Smooth muscle cell (in vitro differentiated cells): ENCODE measurements around the gene RALGAPA2. TPM values are rescaled to one million over a fixed set of nuclear protein-coding genes. Genes with fewer than 3 reads are reported as not detected.

Experiments
- DNase-seq: peaks from one replicate; lab custom pipeline; 2025; ENCODE audit not compliant: unreplicated experiment; lab: John Stamatoyannopoulos, UW
- H2AFZ ChIP-seq: fragments of 200-600 bp; sonication (generic); 2 replicates; pipeline ENCODE4 v1.6.0; 2016; ENCODE audit warnings: antibody characterized with exemption, low read depth, mild to moderate bottlenecking
- H3F3A ChIP-seq: fragments of 200-600 bp; sonication (generic); 2 replicates; pipeline ENCODE4 v1.6.0; 2017; ENCODE audit warnings: antibody characterized with exemption, low read depth
- H3K27ac ChIP-seq: fragments of 200-600 bp; sonication (generic); 2 replicates; pipeline ENCODE4 v1.5.1; 2016; ENCODE audit warnings: low read depth, mild to moderate bottlenecking
- H3K27me3 ChIP-seq: fragments of 200-600 bp; sonication (generic); 2 replicates; pipeline ENCODE4 v1.6.1; 2016; ENCODE audit warnings: low read depth, mild to moderate bottlenecking
- H3K36me3 ChIP-seq: fragments of 200-600 bp; sonication (generic); 2 replicates; pipeline ENCODE4 v1.5.1; 2016; ENCODE audit warnings: low read depth
- H3K4me1 ChIP-seq: fragments of 200-600 bp; sonication (generic); 2 replicates; pipeline ENCODE4 v1.5.1; 2016; ENCODE audit warnings: low read depth
- H3K4me2 ChIP-seq: fragments of 200-600 bp; sonication (generic); 2 replicates; pipeline ENCODE4 v1.6.0; 2016; ENCODE audit warnings: mild to moderate bottlenecking
- H3K4me3 ChIP-seq: fragments of 200-600 bp; sonication (generic); 2 replicates; pipeline ENCODE4 v1.5.1; 2016; ENCODE audit warnings: mild to moderate bottlenecking
- H3K79me2 ChIP-seq: fragments of 200-600 bp; sonication (generic); 2 replicates; pipeline ENCODE4 v1.6.0; 2016; ENCODE audit warnings: low read depth, mild to moderate bottlenecking
- H3K9ac ChIP-seq: fragments of 200-600 bp; sonication (generic); 2 replicates; pipeline ENCODE4 v1.6.0; 2016; ENCODE audit warnings: low read depth
- H3K9me3 ChIP-seq: fragments of 200-600 bp; sonication (generic); replicated peaks from 2 replicates; pipeline ENCODE4 v1.5.1; 2016; ENCODE audit warnings: low read depth
- H4K20me1 ChIP-seq: fragments of 200-600 bp; sonication (generic); 2 replicates; pipeline ENCODE4 v1.6.0; 2016; ENCODE audit warnings: low read depth
- WGBS: methylation state at CpG from one replicate; pipeline ENCODE4 v1.1.7; 2016; ENCODE audit warnings: low lambda C conversion rate; 5-methylcytosine and 5-hydroxymethylcytosine counted together
- polyA plus RNA-seq: library from polyadenylated mRNA; unstranded; fragments of >200 nt; fragmentation: Nextera tagmentation; extraction: Ambion mirVana; gene quantifications from 2 replicates; pipeline ENCODE4 v1.2.1, GENCODE V29; 2016
- total RNA-seq: library from RNA; depleted of rRNA; stranded (reverse); fragments of >200 nt; gene quantifications from 2 replicates; pipeline ENCODE4 v1.2.3, GENCODE V29; 2014
- TF ChIP-seq, protein P1 (sequence below): fragments of 200-600 bp; sonication (generic); IDR thresholded peaks from 2 replicates; pipeline ENCODE4 v1.5.1; 2017; ENCODE audit warnings: borderline replicate concordance, mild to moderate bottlenecking, antibody characterized with exemption; ENCODE audit not compliant: insufficient read depth, poor library complexity, severe bottlenecking

RALGAPA2 gene
- total and polyA plus RNA-seq, 2 experiments from 2014 or later = 3.5 to 6.2 TPM

GRCh38 chr20:20497242-20497978, 215.0 kb downstream of the RALGAPA2 start:
- Histone ChIP-seq H3F3A (no peaks in the 10 kb centered on the region), H3K9me3 (no peaks in the 10 kb centered on the region), H3K4me3 (no peak overlapping the region), H3K4me1 (peaks cover 15% of the 10 kb centered on the region), H4K20me1 (no peaks in the 10 kb centered on the region), H3K27me3 (no peaks in the 10 kb centered on the region), H3K27ac (no peak overlapping the region), H3K36me3 (no peaks in the 10 kb centered on the region), H3K9ac (no peak overlapping the region), H3K79me2 (no peaks in the 10 kb centered on the region), H2AFZ (no peak overlapping the region), H3K4me2 (no peak overlapping the region)
- DNase-seq = no peak
- TF ChIP-seq, protein P1, sequence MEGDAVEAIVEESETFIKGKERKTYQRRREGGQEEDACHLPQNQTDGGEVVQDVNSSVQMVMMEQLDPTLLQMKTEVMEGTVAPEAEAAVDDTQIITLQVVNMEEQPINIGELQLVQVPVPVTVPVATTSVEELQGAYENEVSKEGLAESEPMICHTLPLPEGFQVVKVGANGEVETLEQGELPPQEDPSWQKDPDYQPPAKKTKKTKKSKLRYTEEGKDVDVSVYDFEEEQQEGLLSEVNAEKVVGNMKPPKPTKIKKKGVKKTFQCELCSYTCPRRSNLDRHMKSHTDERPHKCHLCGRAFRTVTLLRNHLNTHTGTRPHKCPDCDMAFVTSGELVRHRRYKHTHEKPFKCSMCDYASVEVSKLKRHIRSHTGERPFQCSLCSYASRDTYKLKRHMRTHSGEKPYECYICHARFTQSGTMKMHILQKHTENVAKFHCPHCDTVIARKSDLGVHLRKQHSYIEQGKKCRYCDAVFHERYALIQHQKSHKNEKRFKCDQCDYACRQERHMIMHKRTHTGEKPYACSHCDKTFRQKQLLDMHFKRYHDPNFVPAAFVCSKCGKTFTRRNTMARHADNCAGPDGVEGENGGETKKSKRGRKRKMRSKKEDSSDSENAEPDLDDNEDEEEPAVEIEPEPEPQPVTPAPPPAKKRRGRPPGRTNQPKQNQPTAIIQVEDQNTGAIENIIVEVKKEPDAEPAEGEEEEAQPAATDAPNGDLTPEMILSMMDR = no peak
- WGBS = 95% methylated on average over 8 of the region's 8 CpGs

DNA sequence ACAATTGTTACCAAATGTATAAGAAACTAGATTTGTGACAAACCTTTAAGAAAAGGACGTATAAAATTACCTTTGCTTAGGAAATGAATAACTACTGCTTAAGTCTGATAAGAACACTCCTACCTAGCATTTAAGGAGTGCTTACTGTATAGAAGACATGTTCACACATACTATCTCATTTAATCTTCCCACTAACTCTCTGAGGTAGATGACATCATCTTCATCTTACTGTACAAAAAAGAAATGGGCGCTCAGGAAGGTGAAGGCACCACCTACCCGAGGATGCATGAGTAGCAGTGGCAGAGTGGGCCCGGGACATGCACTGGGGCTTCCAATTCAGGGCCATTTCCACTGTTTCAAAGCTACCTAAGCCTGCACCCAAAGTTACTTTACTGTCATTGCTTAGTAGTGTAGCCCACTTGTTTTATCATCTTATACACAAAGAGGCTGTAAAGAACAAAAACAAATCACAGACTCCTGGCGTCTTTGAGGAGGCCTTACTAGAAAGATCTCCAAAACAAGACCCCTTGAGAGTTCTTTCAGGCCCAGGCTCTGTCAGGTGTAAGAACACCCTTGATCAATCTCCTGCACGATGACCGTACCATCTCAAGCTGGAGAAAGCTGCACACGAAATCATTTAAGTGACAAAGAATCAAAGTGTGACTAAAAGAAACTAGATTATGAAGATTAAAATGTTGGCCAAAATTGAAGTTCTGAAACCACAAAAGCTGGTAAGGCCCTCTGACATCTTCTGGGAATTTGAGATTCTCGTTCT, 216.5 kb downstream of the RALGAPA2 start:
- H3K36me3 ChIP-seq = no peaks in the 10 kb centered on the region

DNA sequence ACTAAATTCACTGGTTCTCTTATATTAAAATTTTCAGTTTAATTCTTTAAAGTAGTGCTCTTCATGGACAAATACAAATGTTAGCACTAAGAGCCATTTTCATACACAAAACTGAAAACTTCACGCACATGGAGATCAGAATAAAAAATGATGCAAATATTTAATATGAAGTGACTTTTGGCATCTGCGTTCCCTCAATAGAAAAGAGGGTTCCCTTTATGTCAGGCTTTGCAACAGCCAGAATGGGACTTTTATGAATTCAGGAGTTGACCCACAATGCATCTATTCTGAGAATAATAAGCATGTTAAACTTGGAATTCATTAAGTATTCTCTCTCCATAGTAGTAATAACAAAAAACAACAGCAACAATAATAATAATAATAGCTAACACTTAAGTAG, 218.7 kb downstream of the RALGAPA2 start:
- no peaks in the 10 kb centered on the region for H3K36me3 ChIP-seq
- no peak overlapping the region for H2AFZ ChIP-seq
- H3K4me2 ChIP-seq = no peak overlapping the region
- TF ChIP-seq, protein P1 = no peak
- H3K4me1 ChIP-seq = peaks cover 33% of the 10 kb centered on the region
- no peaks in the 10 kb centered on the region for H4K20me1 ChIP-seq
- H3K27ac ChIP-seq = no peak overlapping the region
- no peak overlapping the region for H3K4me3 ChIP-seq
- DNase-seq = no peak
- H3K79me2 ChIP-seq = no peaks in the 10 kb centered on the region
- no peaks in the 10 kb centered on the region for H3F3A ChIP-seq
- H3K9me3 ChIP-seq = no peaks in the 10 kb centered on the region
- WGBS = 97% methylated on average over 2 of the region's 2 CpGs
- no peak overlapping the region for H3K9ac ChIP-seq
- H3K27me3 ChIP-seq = no peaks in the 10 kb centered on the region

More for the DNA sequence above, 216.5 kb downstream of the RALGAPA2 start:
- TF ChIP-seq, protein P1 = no peak
- H3K4me2 ChIP-seq = no peak overlapping the region
- peaks cover 25% of the 10 kb centered on the region for H3K4me1 ChIP-seq
- no peak overlapping the region for H3K4me3 ChIP-seq
- H3F3A ChIP-seq = no peaks in the 10 kb centered on the region
- no peaks in the 10 kb centered on the region for H3K27me3 ChIP-seq
- no peaks in the 10 kb centered on the region for H3K79me2 ChIP-seq
- H4K20me1 ChIP-seq = no peaks in the 10 kb centered on the region
- no peak overlapping the region for H2AFZ ChIP-seq
- WGBS = 95% methylated on average over 9 of the region's 9 CpGs
- H3K27ac ChIP-seq = no peak overlapping the region
- DNase-seq = no peak
- H3K9ac ChIP-seq = no peak overlapping the region
- no peaks in the 10 kb centered on the region for H3K9me3 ChIP-seq
